IMR-90 (cell line): ENCODE measurements around the gene SMLR1. TPM values are rescaled to one million over a fixed set of nuclear protein-coding genes. Genes with fewer than 3 reads are reported as not detected.

Experiments used
- ATAC-seq: fragments of 200-7000 bp; cut with Tn5 transposase; 2 replicates; pipeline ENCODE4 v1.9.1; 2020; ENCODE audit warnings: low read depth, mild to moderate bottlenecking, moderate library complexity
- BruUV-seq: library from RNA; stranded (reverse); fragments of 400-500 nt; replicated peaks from 2 replicates; lab custom pipeline; 2021; lab: Mats Ljungman, UMichigan
- CTCF ChIA-PET: fragments of 300-600 bp; formaldehyde crosslinking; extraction: SDS; loops from one replicate; lab custom pipeline; 2021; ENCODE audit warnings: antibody characterized with exemption; lab: Yijun Ruan, JAX
- POLR2A ChIA-PET: fragments of 300-600 bp; sonication (Branson Sonifier 250); formaldehyde crosslinking; loops from one replicate; lab custom pipeline; 2022; ENCODE audit warnings: antibody characterized with exemption; ENCODE audit not compliant: unreplicated experiment; lab: Charles Lee
- DNase-seq: peaks from one replicate; pipeline ENCODE4 v3.0.0; 2013
- H2AFZ ChIP-seq: replicated peaks from 2 replicates; pipeline ENCODE3; 2013; ENCODE audit warnings: low read length, mild to moderate bottlenecking; ENCODE audit not compliant: poor library complexity
- H2AK5ac ChIP-seq: 2 replicates; pipeline ENCODE4 v1.6.1; 2013; ENCODE audit warnings: low read depth, low read length, inconsistent platforms
- H2AK9ac ChIP-seq: replicated peaks from 2 replicates; pipeline ENCODE3; 2013; ENCODE audit warnings: mild to moderate bottlenecking, low read depth, low read length, moderate library complexity; ENCODE audit not compliant: poor library complexity
- H2BK120ac ChIP-seq: 2 replicates; pipeline ENCODE4 v1.6.1; 2013; ENCODE audit warnings: low read depth, low read length, inconsistent platforms
- H2BK15ac ChIP-seq: 3 replicates; pipeline ENCODE4 v1.6.1; 2013; ENCODE audit warnings: low read depth, low read length, inconsistent platforms
- H2BK20ac ChIP-seq: 2 replicates; pipeline ENCODE4 v1.6.1; 2013; ENCODE audit warnings: low read depth, mild to moderate bottlenecking, inconsistent platforms, low read length, moderate library complexity
- H2BK5ac ChIP-seq: 2 replicates; pipeline ENCODE4 v1.6.1; 2013; ENCODE audit warnings: mild to moderate bottlenecking, low read depth, low read length, inconsistent platforms; ENCODE audit not compliant: poor library complexity, severe bottlenecking
- H3K14ac ChIP-seq: replicated peaks from 2 replicates; pipeline ENCODE4 v1.6.1; 2013; ENCODE audit warnings: low read depth, low read length, inconsistent platforms
- H3K18ac ChIP-seq: 2 replicates; pipeline ENCODE4 v1.6.1; 2013; ENCODE audit warnings: low read depth, low read length, control low read depth
- H3K23ac ChIP-seq: 2 replicates; pipeline ENCODE4 v1.6.1; 2013; ENCODE audit warnings: low read depth, low read length, inconsistent platforms
- H3K27ac ChIP-seq: 2 replicates; pipeline ENCODE4 v1.5.1; 2013; ENCODE audit warnings: mild to moderate bottlenecking, control low read depth, low read length; ENCODE audit not compliant: insufficient read depth
- H3K27me3 ChIP-seq: 2 replicates; pipeline ENCODE4 v1.6.1; 2013; ENCODE audit warnings: low read length; ENCODE audit not compliant: control insufficient read depth, insufficient read depth
- H3K36me3 ChIP-seq: 2 replicates; pipeline ENCODE4 v1.6.1; 2013; ENCODE audit warnings: low read length, mixed read lengths; ENCODE audit not compliant: control insufficient read depth, insufficient read depth
- H3K4ac ChIP-seq: 2 replicates; pipeline ENCODE4 v1.6.1; 2013; ENCODE audit warnings: low read depth, low read length, inconsistent platforms
- H3K4me1 ChIP-seq: 2 replicates; pipeline ENCODE4 v1.6.1; 2013; ENCODE audit warnings: low read length, mixed read lengths; ENCODE audit not compliant: control insufficient read depth, insufficient read depth
- H3K4me2 ChIP-seq: 2 replicates; pipeline ENCODE4 v1.6.1; 2013; ENCODE audit warnings: low read depth, mild to moderate bottlenecking, control low read depth, low read length, moderate library complexity
- H3K4me3 ChIP-seq: 2 replicates; pipeline ENCODE4 v1.5.1; 2013; ENCODE audit warnings: low read depth, mild to moderate bottlenecking, control low read depth, low read length, moderate library complexity; ENCODE audit not compliant: insufficient read depth
- H3K56ac ChIP-seq: 2 replicates; pipeline ENCODE4 v1.6.1; 2013; ENCODE audit warnings: low read length, inconsistent platforms; ENCODE audit not compliant: insufficient read depth; ENCODE audit errors: extremely low read depth
- H3K79me1 ChIP-seq, 2 experiments: 2 replicates each; pipeline ENCODE4 v1.6.1; 2013; ENCODE audit warnings: low read length in 2 of 2, inconsistent platforms in 1 of 2, low read depth in 1 of 2
- H3K9ac ChIP-seq: 2 replicates; pipeline ENCODE4 v1.6.1; 2013; ENCODE audit warnings: low read depth, low read length, control low read depth
- H3K9me1 ChIP-seq: 2 replicates; pipeline ENCODE4 v1.6.1; 2013; ENCODE audit warnings: low read length, inconsistent platforms; ENCODE audit not compliant: insufficient read depth
- H3K9me3 ChIP-seq: 2 replicates; pipeline ENCODE4 v1.6.1; 2013; ENCODE audit warnings: low read length; ENCODE audit not compliant: control insufficient read depth, insufficient read depth
- H4K20me1 ChIP-seq: 2 replicates; pipeline ENCODE4 v1.6.1; 2013; ENCODE audit warnings: low read length, inconsistent platforms; ENCODE audit not compliant: insufficient read depth
- H4K5ac ChIP-seq: 2 replicates; pipeline ENCODE4 v1.6.1; 2013; ENCODE audit warnings: mild to moderate bottlenecking, low read depth, low read length, control low read depth
- H4K8ac ChIP-seq, 2 experiments: 2 replicates each; pipeline ENCODE4 v1.6.1; 2013; ENCODE audit warnings: low read depth in 2 of 2, low read length in 2 of 2, control low read depth in 1 of 2, inconsistent platforms in 1 of 2
- H4K91ac ChIP-seq: 2 replicates; pipeline ENCODE4 v1.6.1; 2013; ENCODE audit warnings: low read depth, low read length, inconsistent platforms; ENCODE audit not compliant: insufficient read depth
- BHLHE40 ChIP-seq: fragments of 150-350 bp; IDR thresholded peaks from 2 replicates; pipeline ENCODE4 v1.6.1; 2016; ENCODE audit warnings: mild to moderate bottlenecking, low read depth, low read length
- CEBPB ChIP-seq: IDR thresholded peaks from 2 replicates; pipeline ENCODE4 v1.6.1; 2012; ENCODE audit warnings: low read depth, low read length, improper control_type of control experiment
- CHD1 ChIP-seq: IDR thresholded peaks from 2 replicates; pipeline ENCODE4 v1.6.1; 2012; ENCODE audit warnings: low read depth, low read length, improper control_type of control experiment
- MAZ ChIP-seq: IDR thresholded peaks from 2 replicates; pipeline ENCODE4 v1.6.1; 2012; ENCODE audit warnings: low read depth, mild to moderate bottlenecking, low read length, improper control_type of control experiment, moderate library complexity, borderline replicate concordance
- POLR2A ChIP-seq: IDR thresholded peaks from 2 replicates; pipeline ENCODE4 v1.6.1; 2012; ENCODE audit warnings: mild to moderate bottlenecking, low read depth, low read length
- SMC3 ChIP-seq: fragments of 150-350 bp; IDR thresholded peaks from 2 replicates; pipeline ENCODE4 v1.6.1; 2016; ENCODE audit warnings: low read depth, mild to moderate bottlenecking, antibody characterized with exemption, low read length, moderate library complexity
- WGBS, 2 experiments: methylation state at CpG; one replicate each; pipeline versions ENCODE4 v1.1.5 to v1.1.7; 2013; ENCODE audit warnings: missing lambda C conversion rate in 2 of 2; ENCODE audit not compliant: insufficient read length in 1 of 2; ENCODE audit errors: extremely low coverage in 2 of 2; 5-methylcytosine and 5-hydroxymethylcytosine counted together
- dilution Hi-C: fragments of 300-500 bp; cut with HindIII; formaldehyde crosslinking; loops from one replicate; pipeline ENCODE4 v1.14.3; 2018; ENCODE audit warnings: low sequenced_read_pairs; ENCODE audit not compliant: unreplicated experiment
- in situ Hi-C: fragments of 300-500 bp; cut with MboI; formaldehyde crosslinking; loops from 3 replicates; pipeline ENCODE4 v1.14.3; 2019; ENCODE audit warnings: low sequenced_read_pairs, inconsistent platforms, mixed read lengths
- intact Hi-C: fragments of 100-400 bp; cut with micrococcal nuclease; formaldehyde crosslinking; loops from 2 replicates; pipeline ENCODE4 v1.10.0; 2022
- polyA plus RNA-seq, 3 experiments: library from polyadenylated mRNA; depleted of rRNA; stranded (reverse); fragments of >200 nt; gene quantifications; 2 replicates each; pipeline ENCODE4 v1.2.3, GENCODE V29; 2012; ENCODE audit warnings: low replicate concordance in 1 of 3
- total RNA-seq: library from RNA; depleted of rRNA; stranded (reverse); fragments of >200 nt; gene quantifications from 2 replicates; pipeline ENCODE4 v1.2.3, GENCODE V29; 2012
- TF ChIP-seq, protein P1 (sequence below): fragments of 150-350 bp; IDR thresholded peaks from 2 replicates; pipeline ENCODE4 v1.6.1; 2017; ENCODE audit warnings: mild to moderate bottlenecking, antibody characterized with exemption, low read length, low read depth

Gene SMLR1
- total and polyA plus RNA-seq, 2 of the 4 experiments (the other 2 are of a cell fraction) = not detected

DNA sequence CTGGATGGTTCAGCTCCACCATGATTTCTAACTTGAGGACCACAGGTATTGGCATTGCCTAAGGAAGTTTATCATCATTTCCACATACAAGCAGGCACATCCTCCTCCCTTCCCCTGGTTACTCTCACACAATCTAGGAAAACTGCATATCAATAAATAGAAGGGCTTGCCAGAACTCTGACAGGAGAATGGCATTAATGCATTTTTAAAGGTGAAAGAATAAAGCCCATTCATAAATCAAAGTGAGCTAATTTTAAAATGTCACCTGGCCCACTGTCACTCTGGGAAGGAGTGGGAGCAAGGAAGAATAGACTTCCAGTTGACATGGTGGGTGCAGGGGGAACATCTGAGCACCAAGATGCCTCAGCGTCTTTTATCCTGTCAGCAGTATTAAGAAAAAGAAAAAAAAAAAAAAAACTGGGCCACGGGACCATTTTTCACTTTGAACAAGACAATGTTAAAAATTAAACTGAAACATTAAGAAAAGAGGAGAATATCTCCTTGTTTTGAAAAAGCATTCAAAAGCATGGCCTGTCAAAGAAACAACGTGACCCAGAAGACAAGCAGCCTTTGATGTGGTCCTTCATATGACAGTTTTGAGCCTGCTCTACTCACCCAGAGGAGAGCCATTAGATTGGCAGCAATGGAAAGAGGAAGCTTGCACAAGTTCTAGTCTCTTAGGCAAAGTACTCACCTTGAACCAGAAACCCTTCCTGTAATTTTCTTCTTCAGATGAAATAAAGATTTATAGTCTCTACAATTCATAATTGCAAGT lies 39.3 kb upstream of the SMLR1 start:
- H2AFZ ChIP-seq = no peak overlapping the region
- ATAC-seq = no peak
- H3K4me3 ChIP-seq = no peak overlapping the region
- CTCF ChIA-PET = interaction anchor here (0.5 to 0.9 kb wide), 3 partner anchors 10 to 838 kb away, joined by 3 to 5 read pairs (median 4); no protein-coding TSS in a partner anchor
- DNase-seq = no peak
- dilution Hi-C loops (no loop called here), intact Hi-C loops (no loop called here), in situ Hi-C loops (no loop called here)
- no CpG with 5 or more reads among the region's 3 CpGs for WGBS, 2 experiments
- no peak overlapping the region for H4K8ac ChIP-seq
- H4K5ac ChIP-seq = no peak overlapping the region
- POLR2A ChIA-PET = no interaction called here
- no peak overlapping the region for H2BK20ac ChIP-seq
- no peaks in the 10 kb centered on the region for H3K36me3 ChIP-seq
- no peak overlapping the region for H3K14ac ChIP-seq
- no peak overlapping the region for H3K9ac ChIP-seq
- H2AK9ac ChIP-seq = no peak overlapping the region
- H2BK120ac ChIP-seq = no peak overlapping the region
- BruUV-seq = no TSS peak
- no peaks in the 10 kb centered on the region; the same call in 1 of the 2 replicates for H3K27me3 ChIP-seq
- no peak overlapping the region for H3K23ac ChIP-seq
- H3K4ac ChIP-seq = no peak overlapping the region
- H3K79me1 ChIP-seq = no peaks in the 10 kb centered on the region
- H3K56ac ChIP-seq = no peak overlapping the region
- H2BK5ac ChIP-seq = no peak overlapping the region
- H2BK15ac ChIP-seq = no peak overlapping the region
- H4K91ac ChIP-seq = no peak overlapping the region
- H3K4me1 ChIP-seq = no peaks in the 10 kb centered on the region
- no peak overlapping the region for H3K18ac ChIP-seq
- H3K9me3 ChIP-seq = no peaks in the 10 kb centered on the region
- TF ChIP-seq SMC3 (no peak), BHLHE40 (no peak), CEBPB (no peak), MAZ (no peak), POLR2A (no peak), CHD1 (no peak)
- TF ChIP-seq, protein P1, sequence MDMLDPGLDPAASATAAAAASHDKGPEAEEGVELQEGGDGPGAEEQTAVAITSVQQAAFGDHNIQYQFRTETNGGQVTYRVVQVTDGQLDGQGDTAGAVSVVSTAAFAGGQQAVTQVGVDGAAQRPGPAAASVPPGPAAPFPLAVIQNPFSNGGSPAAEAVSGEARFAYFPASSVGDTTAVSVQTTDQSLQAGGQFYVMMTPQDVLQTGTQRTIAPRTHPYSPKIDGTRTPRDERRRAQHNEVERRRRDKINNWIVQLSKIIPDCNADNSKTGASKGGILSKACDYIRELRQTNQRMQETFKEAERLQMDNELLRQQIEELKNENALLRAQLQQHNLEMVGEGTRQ = no peak
- H2AK5ac ChIP-seq = no peak overlapping the region
- no peaks in the 10 kb centered on the region for H4K20me1 ChIP-seq
- no peak overlapping the region for H3K4me2 ChIP-seq
- no peak overlapping the region for H3K27ac ChIP-seq
- H3K9me1 ChIP-seq = no peaks in the 10 kb centered on the region
